ENCODE data around the gene GDPD4.
"Not testable (repeated sequence)": the region's sequence is repeated elsewhere in the genome, so short reads cannot be mapped to it uniquely, and the experiment has no call there.

Gene GDPD4

DNA sequence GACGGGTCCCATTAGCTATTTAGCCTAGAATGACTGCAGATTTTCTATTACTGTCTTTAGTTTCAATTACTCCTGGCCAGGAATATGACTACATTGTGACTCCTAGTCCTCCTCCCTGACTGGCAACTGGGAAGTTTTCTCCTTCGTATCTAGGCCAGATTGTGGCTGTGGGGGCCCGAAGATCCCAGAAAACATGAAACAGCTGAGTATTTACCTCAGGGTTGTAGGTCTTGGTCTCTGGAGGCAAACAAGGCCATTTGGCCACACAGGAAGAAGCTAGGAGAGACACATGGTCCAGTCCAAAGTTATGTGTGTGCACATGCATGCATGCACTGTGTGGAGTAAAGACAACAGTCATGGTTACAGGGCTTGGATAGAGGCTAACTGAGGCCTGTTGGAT is 10.2 kb upstream of the GDPD4 start:
- TF ChIP-seq, protein P1, sequence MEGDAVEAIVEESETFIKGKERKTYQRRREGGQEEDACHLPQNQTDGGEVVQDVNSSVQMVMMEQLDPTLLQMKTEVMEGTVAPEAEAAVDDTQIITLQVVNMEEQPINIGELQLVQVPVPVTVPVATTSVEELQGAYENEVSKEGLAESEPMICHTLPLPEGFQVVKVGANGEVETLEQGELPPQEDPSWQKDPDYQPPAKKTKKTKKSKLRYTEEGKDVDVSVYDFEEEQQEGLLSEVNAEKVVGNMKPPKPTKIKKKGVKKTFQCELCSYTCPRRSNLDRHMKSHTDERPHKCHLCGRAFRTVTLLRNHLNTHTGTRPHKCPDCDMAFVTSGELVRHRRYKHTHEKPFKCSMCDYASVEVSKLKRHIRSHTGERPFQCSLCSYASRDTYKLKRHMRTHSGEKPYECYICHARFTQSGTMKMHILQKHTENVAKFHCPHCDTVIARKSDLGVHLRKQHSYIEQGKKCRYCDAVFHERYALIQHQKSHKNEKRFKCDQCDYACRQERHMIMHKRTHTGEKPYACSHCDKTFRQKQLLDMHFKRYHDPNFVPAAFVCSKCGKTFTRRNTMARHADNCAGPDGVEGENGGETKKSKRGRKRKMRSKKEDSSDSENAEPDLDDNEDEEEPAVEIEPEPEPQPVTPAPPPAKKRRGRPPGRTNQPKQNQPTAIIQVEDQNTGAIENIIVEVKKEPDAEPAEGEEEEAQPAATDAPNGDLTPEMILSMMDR (IDR thresholded peaks at IDR 0.05; ENCODE audit: low read depth, low read length) = no peak
- no peak overlapping the region for H3K4me3 ChIP-seq (ENCODE audit: low read depth, low read length)

DNA sequence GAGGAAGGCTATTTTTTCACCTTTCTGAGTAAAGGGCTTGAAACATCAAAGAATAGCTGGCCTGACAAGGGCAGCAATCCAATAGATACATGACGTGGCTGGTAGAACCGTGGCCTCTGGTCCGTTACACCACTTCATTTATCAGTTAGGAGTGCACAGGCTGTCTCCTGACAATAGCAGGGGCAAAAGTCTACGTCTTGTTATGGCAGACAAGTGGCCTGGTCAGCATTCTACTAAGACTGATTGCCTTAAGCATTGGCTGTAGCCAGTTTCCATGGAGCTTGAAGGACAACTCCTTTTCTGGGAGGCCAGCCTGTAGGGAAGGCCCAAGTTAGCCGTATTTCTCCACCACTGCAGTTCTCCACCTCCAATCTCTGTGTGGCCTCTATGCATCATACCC is 9.2 kb upstream of the GDPD4 start:
- TF ChIP-seq, protein P1 (IDR thresholded peaks at IDR 0.05; ENCODE audit: low read depth, low read length) = no peak
- no peak overlapping the region for H3K4me3 ChIP-seq (ENCODE audit: low read depth, low read length)

DNA sequence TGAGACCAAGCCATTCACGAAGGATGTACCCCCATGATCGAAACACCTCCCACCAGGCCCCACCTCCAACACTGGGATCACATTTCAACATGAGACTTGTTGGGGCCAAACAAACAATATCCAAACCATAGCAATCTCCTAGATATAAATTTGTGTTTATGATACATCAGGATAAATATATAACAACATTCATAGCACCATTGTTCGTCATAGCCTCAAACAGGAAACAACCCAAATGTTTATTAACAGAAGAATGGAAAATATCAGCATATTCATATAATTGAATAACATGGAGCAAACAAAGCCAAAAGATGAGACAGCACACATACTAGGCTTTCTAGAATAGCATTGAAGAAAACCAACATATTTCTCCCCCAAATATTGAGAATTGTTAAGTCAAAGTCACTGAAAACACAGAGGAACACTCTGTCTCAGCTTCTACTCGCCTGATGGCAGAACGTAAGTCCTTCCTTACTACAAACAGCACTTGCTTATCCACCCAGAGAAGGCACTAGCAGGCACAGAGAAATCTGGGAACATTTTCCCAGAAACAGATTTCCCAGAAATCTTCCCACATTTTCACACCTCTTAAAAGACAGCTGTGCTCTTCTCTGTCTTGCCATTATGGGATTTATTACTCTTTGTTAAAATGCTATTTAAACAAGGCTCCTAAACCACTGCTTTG is 8.1 kb upstream of the GDPD4 start:
- TF ChIP-seq, protein P1 (IDR thresholded peaks at IDR 0.05; ENCODE audit: low read depth, low read length) = no peak

DNA sequence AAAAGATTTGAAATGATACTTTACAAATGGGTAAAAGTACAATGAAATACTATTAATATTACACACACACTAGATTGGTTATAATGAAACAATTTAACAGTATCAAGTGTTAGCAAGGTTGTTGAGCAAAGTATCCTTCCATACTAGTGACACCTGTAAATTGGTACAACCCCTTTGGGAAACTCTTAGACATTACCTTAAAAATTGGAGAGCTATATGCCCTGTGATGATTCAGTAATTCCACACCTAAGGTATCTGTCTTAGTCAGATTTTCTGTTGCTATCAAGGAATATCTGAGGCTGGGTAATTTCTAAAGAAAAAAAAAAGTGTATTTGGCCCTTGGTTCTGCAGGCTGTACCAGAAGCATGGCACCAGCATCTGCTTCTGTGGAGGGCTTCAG is 7.4 kb upstream of the GDPD4 start:
- TF ChIP-seq, protein P1 (IDR thresholded peaks at IDR 0.05; ENCODE audit: low read depth, low read length) = no peak
- H3K4me3 ChIP-seq (ENCODE audit: low read depth, low read length) = no peak overlapping the region

More for the DNA sequence above, 8.1 kb upstream of the GDPD4 start:
- no peak overlapping the region for H3K4me3 ChIP-seq (ENCODE audit: low read depth, low read length)

DNA sequence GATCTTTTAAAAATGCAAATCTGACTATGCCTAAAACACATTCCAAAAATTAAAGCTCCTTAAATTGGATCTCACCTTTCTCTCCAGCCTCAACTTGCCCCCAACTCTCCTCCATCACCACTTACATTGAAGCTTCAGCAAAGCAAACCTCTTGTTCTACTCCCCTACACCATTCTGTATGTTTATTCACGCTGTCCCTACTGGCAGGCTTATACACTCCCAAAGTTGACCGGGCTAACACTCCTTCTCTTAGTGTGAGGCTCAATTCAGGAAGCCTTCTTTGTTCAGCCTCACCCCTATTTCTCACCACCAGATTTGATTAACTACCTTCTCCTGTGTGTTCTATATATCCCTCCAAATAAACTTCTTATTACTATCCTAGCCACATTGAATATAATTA is 1.8 kb upstream of the GDPD4 start:
- no peak overlapping the region for H3K4me3 ChIP-seq (ENCODE audit: low read depth, low read length)
- TF ChIP-seq, protein P1 (IDR thresholded peaks at IDR 0.05; ENCODE audit: low read depth, low read length) = no peak

DNA sequence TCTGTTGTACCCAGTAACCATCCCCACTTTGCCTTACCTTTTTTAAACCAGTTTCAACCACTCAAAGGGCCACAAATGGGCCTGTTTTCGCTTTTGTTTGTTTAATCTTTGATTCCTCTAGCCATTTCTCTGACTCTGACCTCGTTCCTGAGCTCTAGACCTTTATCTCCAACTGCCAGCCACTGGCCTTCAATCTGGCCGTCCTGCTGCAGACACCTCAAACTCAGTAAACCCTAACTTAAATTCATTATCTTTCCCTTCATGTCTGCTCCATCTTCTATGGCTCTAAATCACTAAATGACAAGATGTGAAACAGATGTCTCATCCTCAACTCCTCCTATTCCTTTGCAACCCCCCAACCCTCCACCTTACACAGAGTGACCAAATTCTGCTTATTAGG is 1.3 kb upstream of the GDPD4 start:
- no peak overlapping the region for H3K4me3 ChIP-seq (ENCODE audit: low read depth, low read length)
- TF ChIP-seq, protein P1 (IDR thresholded peaks at IDR 0.05; ENCODE audit: low read depth, low read length) = no peak

DNA sequence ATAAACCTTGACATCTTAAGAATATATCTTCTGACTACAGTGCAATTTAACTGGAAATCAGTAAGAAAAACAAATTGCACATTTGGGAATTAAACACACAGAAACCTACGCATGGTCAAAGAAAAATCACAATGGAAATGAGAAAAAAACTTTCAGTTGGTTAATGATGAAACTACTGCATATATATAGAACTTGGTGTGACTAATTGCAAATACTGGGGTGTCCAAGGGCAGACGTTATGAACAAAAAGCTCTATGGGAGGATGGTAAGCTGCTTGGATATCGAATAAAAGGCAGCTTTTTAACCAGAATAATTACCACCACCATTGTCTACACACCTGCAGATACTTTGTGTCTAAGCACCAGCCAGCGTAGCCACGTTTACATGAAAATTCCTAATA is 791 bp downstream of the GDPD4 start:
- TF ChIP-seq, protein P1 (IDR thresholded peaks at IDR 0.05; ENCODE audit: low read depth, low read length) = no peak
- H3K4me3 ChIP-seq (ENCODE audit: low read depth, low read length) = no peak overlapping the region

DNA sequence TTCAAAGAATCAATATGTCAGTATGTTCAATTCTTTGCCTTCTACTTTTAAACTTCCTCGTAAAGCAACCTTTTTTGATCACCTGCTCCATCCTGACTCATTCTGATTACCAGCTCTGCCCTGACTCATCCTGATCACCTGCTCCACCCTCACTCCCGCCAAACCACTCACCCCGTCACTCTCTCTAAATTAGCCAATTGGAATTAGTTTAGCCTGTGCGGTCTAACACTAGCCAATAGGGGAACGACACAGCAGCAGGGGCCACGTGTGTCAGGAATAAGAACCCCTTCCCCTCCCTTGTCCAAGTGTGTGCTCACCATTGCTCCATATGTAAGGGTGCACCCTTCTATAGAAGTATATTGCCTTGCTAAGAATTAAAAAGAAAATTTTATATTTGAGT is 1.5 kb downstream of the GDPD4 start:
- not testable (repeated sequence) for H3K4me3 ChIP-seq (ENCODE audit: low read depth, low read length)
